ENCODE results near the gene CD80. TPM values are rescaled to one million over a fixed set of nuclear protein-coding genes. Genes with fewer than 3 reads are reported as not detected.

The CD80 gene
- total and polyA plus RNA-seq, 2 of the 8 experiments (the other 6 are each of a cell fraction or from before 2014, with no cell fraction given): 0.11 TPM; not detected in 1

DNA sequence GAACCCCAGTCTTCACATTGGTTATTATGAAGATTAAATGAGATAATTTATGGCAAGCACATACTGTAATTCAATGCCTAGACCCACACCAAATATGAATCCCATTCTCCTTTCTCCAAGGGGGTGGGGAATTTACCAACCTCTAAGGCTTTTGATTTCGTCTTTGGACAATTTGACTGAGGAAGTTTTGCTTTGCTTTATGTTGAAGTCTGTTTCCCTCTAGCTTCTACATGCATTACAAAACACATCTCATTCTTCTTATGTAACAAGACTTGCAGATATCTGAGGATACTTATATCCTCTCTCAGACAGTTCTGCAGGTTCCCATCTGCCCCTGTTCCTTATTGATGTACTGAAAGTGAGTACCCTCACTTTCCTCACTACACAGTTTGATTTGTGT is 12.2 kb downstream of the CD80 start:
- Histone ChIP-seq H4K5ac (ENCODE audit: insufficient read length, low read depth, low read length) (no peak overlapping the region), H2BK120ac (replicated peaks; ENCODE audit: low read depth, low read length) (no peak overlapping the region), H3K9ac (replicated peaks in 1 of 4; ENCODE audit: extremely low read depth in 1 of 4, low read depth in 3 of 4, low read length in 3 of 4) (no peak overlapping the region), H3K4me2 (ENCODE audit: insufficient read depth in 1 of 2, low read depth in 2 of 2, low read length in 2 of 2) (no peak overlapping the region), H3K4me3 (ENCODE audit: extremely low read depth in 1 of 4, insufficient read depth in 2 of 4, low read depth in 3 of 4, low read length in 4 of 4) (no peak overlapping the region), H2AFZ (ENCODE audit: low read length) (no peak overlapping the region), H3K36me3 (ENCODE audit: control insufficient read depth in 2 of 4, insufficient read depth in 4 of 4, low read length in 3 of 4) (no peaks in the 10 kb centered on the region), H3K4ac (replicated peaks; ENCODE audit: insufficient read length, low read depth, low read length) (no peak overlapping the region), H3K18ac (ENCODE audit: extremely low read depth, low read length) (no peak overlapping the region), H3K23ac (ENCODE audit: insufficient read length) (no peak overlapping the region), H2BK20ac (ENCODE audit: low read length) (no peak overlapping the region), H2BK12ac (ENCODE audit: low read depth, low read length) (no peak overlapping the region), H2AK5ac (ENCODE audit: low read depth, low read length) (no peak overlapping the region), H3K27ac (ENCODE audit: low read depth, low read length) (no peak overlapping the region), H3K23me2 (ENCODE audit: low read depth, low read length) (no peaks in the 10 kb centered on the region), H4K20me1 (replicated peaks in 1 of 2; ENCODE audit: control insufficient read depth in 1 of 2, insufficient read depth in 2 of 2, low read length in 2 of 2) (no peaks in the 10 kb centered on the region), H3K4me1 (replicated peaks in 1 of 4; ENCODE audit: control insufficient read depth in 3 of 4, insufficient read depth in 4 of 4, low read length in 3 of 4) (peaks cover 0 to 4% (median 0%) of the 10 kb centered on the region in 4 experiments; a peak in 2 of 7 replicates), H3K56ac (replicated peaks; ENCODE audit: insufficient read length, low read depth, low read length) (no peak overlapping the region), H4K8ac (ENCODE audit: extremely low read depth, insufficient read depth, low read length) (no peak overlapping the region), H3K14ac (ENCODE audit: insufficient read length) (no peak overlapping the region), H4K91ac (replicated peaks; ENCODE audit: insufficient read length, low read length) (no peak overlapping the region), H3K79me1 (ENCODE audit: low read depth, low read length) (no peaks in the 10 kb centered on the region), H3K79me2 (ENCODE audit: control insufficient read depth in 1 of 2, insufficient read depth in 2 of 2, low read length in 2 of 2) (no peaks in the 10 kb centered on the region), H3K9me3 (ENCODE audit: insufficient read depth in 2 of 2, low read depth in 1 of 2, low read length in 1 of 2) (no peaks in the 10 kb centered on the region), H2BK5ac (ENCODE audit: low read depth, low read length) (no peak overlapping the region), H3K27me3 (replicated peaks in 1 of 4; ENCODE audit: control insufficient read depth in 3 of 4, extremely low read depth in 1 of 4, insufficient read depth in 3 of 4, low read length in 3 of 4) (no peaks in the 10 kb centered on the region), H2BK15ac (ENCODE audit: low read length) (no peak overlapping the region)
- DNase-seq (ENCODE audit: low read depth in 1 of 2, low spot score in 2 of 2): no peak
- TF ChIP-seq SIRT6 (IDR thresholded peaks at IDR 0.05; ENCODE audit: low read length) (no peak), HDAC6 (IDR thresholded peaks at IDR 0.05; ENCODE audit: low read depth, low read length) (no peak), EGR1 (IDR thresholded peaks at IDR 0.05; ENCODE audit: borderline replicate concordance, low read depth, low read length) (no peak)
- CTCF ChIA-PET (ENCODE audit: partially characterized antibody): interaction anchor here (1.8 kb wide), 1 partner anchor 12 kb away, joined by 9 read pairs; the partner anchor contains the start of gene CD80
- no peak for FAIRE-seq
- POLR2A ChIA-PET (ENCODE audit: partially characterized antibody): no interaction called here
- WGBS, 2 experiments (ENCODE audit: extremely low coverage in 1 of 2, insufficient coverage in 1 of 2, insufficient read length in 1 of 2, insufficient replicate concordance in 2 of 2, low coverage in 1 of 2, low lambda C conversion rate in 2 of 2, missing lambda C conversion rate in 1 of 2): 89% methylated on average over 1 of the region's 1 CpG; no CpG with 5 or more reads in 1 of the 2 experiments
